Calu3 (cell line): ENCODE results near the gene RNF217. TPM values are rescaled to one million over a fixed set of nuclear protein-coding genes. Genes with fewer than 3 reads are reported as not detected.
"Not testable (repeated sequence)": the region's sequence is repeated elsewhere in the genome, so short reads cannot be mapped to it uniquely, and the experiment has no call there.

Source experiments
- BruUV-seq: library from RNA; stranded (reverse); fragments of 400-500 nt; replicated peaks from 2 replicates; lab custom pipeline; 2021; lab: Mats Ljungman, UMichigan
- CTCF ChIA-PET: fragments of 300-600 bp; sonication (Branson Sonifier 250); formaldehyde crosslinking; loops from one replicate; lab custom pipeline; 2022; ENCODE audit warnings: antibody characterized with exemption; lab: Charles Lee
- DNase-seq: peaks from one replicate; pipeline ENCODE4 v3.0.0; 2022
- H3K27ac Mint-ChIP-seq: one replicate; pipeline ENCODE4 v1.8.0; 2022; ENCODE audit warnings: mixed read lengths; ENCODE audit not compliant: unreplicated experiment
- H3K27me3 Mint-ChIP-seq: one replicate; pipeline ENCODE4 v1.8.0; 2022; ENCODE audit warnings: mixed read lengths; ENCODE audit not compliant: unreplicated experiment
- H3K36me3 Mint-ChIP-seq: one replicate; pipeline ENCODE4 v1.8.0; 2022; ENCODE audit warnings: mild to moderate bottlenecking, moderate library complexity, mixed read lengths; ENCODE audit not compliant: insufficient read depth, unreplicated experiment
- H3K4me1 Mint-ChIP-seq: one replicate; pipeline ENCODE4 v1.8.0; 2022; ENCODE audit warnings: mild to moderate bottlenecking, low read depth, mixed read lengths; ENCODE audit not compliant: unreplicated experiment
- H3K4me3 Mint-ChIP-seq: one replicate; pipeline ENCODE4 v1.8.0; 2022; ENCODE audit warnings: mild to moderate bottlenecking, low read depth, moderate library complexity, mixed read lengths; ENCODE audit not compliant: unreplicated experiment
- H3K9me3 Mint-ChIP-seq: one replicate; pipeline ENCODE4 v1.8.0; 2022; ENCODE audit warnings: low read depth, mixed read lengths; ENCODE audit not compliant: unreplicated experiment
- intact Hi-C: fragments of 100-400 bp; cut with micrococcal nuclease; formaldehyde crosslinking; loops from one replicate; pipeline ENCODE4 v1.10.0; 2022; ENCODE audit not compliant: unreplicated experiment
- total RNA-seq: library from RNA; stranded (reverse); gene quantifications from 2 replicates; pipeline ENCODE4 v1.2.3, GENCODE V29; 2022
- TF ChIP-seq, protein P1 (sequence below): fragments of 200-600 bp; IDR thresholded peaks from one replicate; pipeline ENCODE4 v1.8.0; 2022; ENCODE audit warnings: antibody characterized with exemption; ENCODE audit not compliant: unreplicated experiment

Gene RNF217
- total RNA-seq, 1 experiment from 2014 or later: 15.4 TPM

DNA sequence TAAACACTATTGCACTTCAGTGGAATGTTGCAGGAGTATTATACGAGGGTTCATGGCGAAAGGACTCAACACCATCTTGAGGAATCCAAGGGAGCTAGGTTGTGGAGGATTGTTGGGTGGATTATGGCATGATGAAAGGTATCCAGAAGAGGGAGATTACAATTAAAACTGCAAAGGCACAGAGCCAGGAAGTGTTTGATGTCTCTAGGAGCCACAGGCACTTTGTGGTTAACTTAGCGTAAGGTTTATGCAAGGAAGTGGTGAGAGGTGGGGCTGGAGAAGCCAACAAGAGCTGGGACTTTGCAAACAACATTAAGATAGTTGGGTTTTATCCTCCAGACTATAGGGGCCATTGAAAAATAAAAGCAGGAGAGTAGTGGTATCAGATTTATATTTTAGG, 104.7 kb downstream of the RNF217 start:
- DNase-seq: peak; percentile 4
- no peaks in the 10 kb centered on the region for H3K9me3 Mint-ChIP-seq
- TF ChIP-seq, protein P1, sequence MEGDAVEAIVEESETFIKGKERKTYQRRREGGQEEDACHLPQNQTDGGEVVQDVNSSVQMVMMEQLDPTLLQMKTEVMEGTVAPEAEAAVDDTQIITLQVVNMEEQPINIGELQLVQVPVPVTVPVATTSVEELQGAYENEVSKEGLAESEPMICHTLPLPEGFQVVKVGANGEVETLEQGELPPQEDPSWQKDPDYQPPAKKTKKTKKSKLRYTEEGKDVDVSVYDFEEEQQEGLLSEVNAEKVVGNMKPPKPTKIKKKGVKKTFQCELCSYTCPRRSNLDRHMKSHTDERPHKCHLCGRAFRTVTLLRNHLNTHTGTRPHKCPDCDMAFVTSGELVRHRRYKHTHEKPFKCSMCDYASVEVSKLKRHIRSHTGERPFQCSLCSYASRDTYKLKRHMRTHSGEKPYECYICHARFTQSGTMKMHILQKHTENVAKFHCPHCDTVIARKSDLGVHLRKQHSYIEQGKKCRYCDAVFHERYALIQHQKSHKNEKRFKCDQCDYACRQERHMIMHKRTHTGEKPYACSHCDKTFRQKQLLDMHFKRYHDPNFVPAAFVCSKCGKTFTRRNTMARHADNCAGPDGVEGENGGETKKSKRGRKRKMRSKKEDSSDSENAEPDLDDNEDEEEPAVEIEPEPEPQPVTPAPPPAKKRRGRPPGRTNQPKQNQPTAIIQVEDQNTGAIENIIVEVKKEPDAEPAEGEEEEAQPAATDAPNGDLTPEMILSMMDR: no peak
- no TSS peak for BruUV-seq
- no peak overlapping the region for H3K4me3 Mint-ChIP-seq
- no peaks in the 10 kb centered on the region for H3K36me3 Mint-ChIP-seq
- intact Hi-C loops: no loop called here
- no peaks in the 10 kb centered on the region for H3K4me1 Mint-ChIP-seq
- CTCF ChIA-PET: interaction anchor here (0.5 kb wide), 1 partner anchor 51 kb away, joined by 3 read pairs; no protein-coding TSS in a partner anchor
- H3K27ac Mint-ChIP-seq: no peak overlapping the region
- no peaks in the 10 kb centered on the region for H3K27me3 Mint-ChIP-seq

DNA sequence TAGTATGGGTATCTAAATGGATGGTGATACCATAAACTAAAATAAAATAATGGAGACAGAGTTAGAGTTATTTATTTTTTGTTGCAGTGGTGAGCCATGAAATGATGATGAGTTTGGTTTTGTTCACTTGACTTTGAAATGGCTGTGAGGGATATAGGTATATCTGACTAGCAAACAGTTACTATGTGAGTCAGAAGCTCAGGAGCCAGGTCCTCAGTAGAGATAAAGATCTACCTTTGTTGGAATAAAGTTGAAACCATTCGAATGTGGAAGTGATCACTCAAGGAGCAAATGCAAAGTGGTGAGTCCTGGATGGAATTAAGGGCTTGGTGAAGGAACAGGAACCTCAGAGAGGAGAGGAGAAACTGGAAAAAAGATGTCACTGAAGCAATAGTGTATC, 105.3 kb downstream of the RNF217 start:
- BruUV-seq: no TSS peak
- no peaks in the 10 kb centered on the region for H3K36me3 Mint-ChIP-seq
- H3K27ac Mint-ChIP-seq: no peak overlapping the region
- no peaks in the 10 kb centered on the region for H3K9me3 Mint-ChIP-seq
- TF ChIP-seq, protein P1: no peak
- no peak for DNase-seq
- no peaks in the 10 kb centered on the region for H3K27me3 Mint-ChIP-seq
- H3K4me1 Mint-ChIP-seq: no peaks in the 10 kb centered on the region
- intact Hi-C loops: no loop called here
- H3K4me3 Mint-ChIP-seq: no peak overlapping the region
- CTCF ChIA-PET: no interaction called here

DNA sequence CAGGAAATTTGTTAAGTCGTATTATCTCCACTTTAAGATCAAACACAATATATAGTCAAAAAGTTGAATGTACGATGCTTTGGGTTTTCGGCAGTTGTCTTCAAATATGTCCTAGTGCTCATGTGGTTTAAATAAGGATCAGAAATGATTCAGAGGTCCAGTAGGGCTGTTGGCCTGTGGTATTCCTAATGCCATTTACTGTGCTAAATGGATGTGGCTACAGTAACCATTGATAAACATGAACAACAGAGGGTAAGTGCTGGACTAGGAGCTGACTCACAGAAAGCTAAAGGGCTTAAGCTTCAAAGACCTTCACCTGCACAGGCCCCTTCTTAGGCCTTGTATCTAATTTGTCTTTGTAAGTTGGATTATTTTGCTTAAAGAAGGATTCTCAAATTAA, 110.8 kb downstream of the RNF217 start:
- Mint-ChIP-seq H3K27ac (no peak overlapping the region), H3K4me3 (no peak overlapping the region), H3K4me1 (no peaks in the 10 kb centered on the region), H3K9me3 (no peaks in the 10 kb centered on the region), H3K27me3 (no peaks in the 10 kb centered on the region), H3K36me3 (no peaks in the 10 kb centered on the region)
- intact Hi-C loops: no loop called here
- no TSS peak for BruUV-seq
- no peak for DNase-seq
- TF ChIP-seq, protein P1: no peak
- CTCF ChIA-PET: no interaction called here

DNA sequence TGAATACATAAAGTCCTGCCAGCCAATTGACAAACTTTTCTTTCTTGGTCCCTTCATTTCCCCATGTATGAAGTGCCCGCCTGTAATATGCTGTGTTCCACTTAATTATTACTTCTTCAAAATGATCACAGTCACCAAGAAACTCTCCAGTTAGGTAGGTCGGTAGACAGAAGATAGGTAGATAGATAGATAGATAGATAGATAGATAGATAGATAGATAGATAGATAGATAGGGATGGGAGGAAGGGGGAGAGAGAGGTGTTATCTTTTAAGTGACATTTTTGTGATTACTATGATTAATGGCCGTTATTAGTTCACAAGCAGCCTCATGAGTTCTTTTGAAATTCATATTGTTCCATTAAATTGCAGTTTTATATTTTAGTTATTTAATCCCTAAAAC, 111.9 kb downstream of the RNF217 start:
- no peak overlapping the region for H3K27ac Mint-ChIP-seq
- CTCF ChIA-PET: no interaction called here
- BruUV-seq: no TSS peak

DNA sequence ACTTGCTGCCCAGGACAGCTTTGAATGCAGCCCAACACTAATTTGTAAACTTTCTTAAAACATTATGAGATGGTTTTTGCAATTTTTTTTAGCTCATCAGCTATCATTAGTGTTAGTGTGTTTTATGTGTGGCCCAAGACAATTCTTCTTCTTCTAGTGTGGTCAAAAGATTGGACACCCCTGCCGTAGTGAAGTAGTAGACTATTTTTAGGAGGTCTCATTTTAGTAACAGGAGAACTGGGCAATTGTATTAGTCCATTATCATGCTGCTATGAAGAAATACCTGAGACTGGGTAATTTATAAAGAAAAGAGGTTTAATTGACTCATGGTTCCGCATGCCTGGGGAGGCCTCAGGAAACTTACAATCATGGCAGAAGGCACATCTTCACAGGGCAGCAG, 112.8 kb downstream of the RNF217 start:
- CTCF ChIA-PET, BruUV-seq, H3K4me3 Mint-ChIP-seq, intact Hi-C loops, H3K36me3 Mint-ChIP-seq, DNase-seq, H3K27me3 Mint-ChIP-seq, H3K4me1 Mint-ChIP-seq, H3K9me3 Mint-ChIP-seq, H3K27ac Mint-ChIP-seq: not testable (repeated sequence)

More for the DNA sequence above, 111.9 kb downstream of the RNF217 start:
- TF ChIP-seq, protein P1: no peak
- Mint-ChIP-seq H3K9me3 (no peaks in the 10 kb centered on the region), H3K36me3 (no peaks in the 10 kb centered on the region), H3K27me3 (no peaks in the 10 kb centered on the region), H3K4me3 (no peak overlapping the region), H3K4me1 (no peaks in the 10 kb centered on the region)
- intact Hi-C loops: no loop called here
- no peak for DNase-seq
